Measurements from ENCODE around the gene USP6NL.

Gene USP6NL

GRCh38 chr10:11588873-11589574 is 22.4 kb downstream of the USP6NL start:
- no peak for DNase-seq

GRCh38 chr10:11587722-11588259 is 23.7 kb downstream of the USP6NL start:
- DNase-seq = peak; percentile 50

GRCh38 chr10:11586170-11586569 is 25.3 kb downstream of the USP6NL start:
- peak; percentile 46 for DNase-seq

GRCh38 chr10:11581213-11581612 is 30.2 kb downstream of the USP6NL start:
- DNase-seq = no peak

GRCh38 chr10:11579885-11580284 is 31.6 kb downstream of the USP6NL start:
- no peak for DNase-seq

- peak; percentile 48 for DNase-seq
Observed at GRCh38 chr10:11578802-11579255, 32.6 kb downstream of the USP6NL start.

GRCh38 chr10:11576092-11576809 is 35.2 kb downstream of the USP6NL start:
- no peak for DNase-seq

GRCh38 chr10:11573497-11573896 is 38.0 kb downstream of the USP6NL start:
- DNase-seq = peak; percentile 87

- no peak for DNase-seq
Observed at GRCh38 chr10:11570751-11571150, 40.7 kb downstream of the USP6NL start.

GRCh38 chr10:11569471-11569870 is 42.0 kb downstream of the USP6NL start:
- DNase-seq = no peak

- DNase-seq = no peak
Observed at GRCh38 chr10:11568578-11568977, 42.9 kb downstream of the USP6NL start.

GRCh38 chr10:11564741-11565140 is 46.7 kb downstream of the USP6NL start:
- DNase-seq = no peak

GRCh38 chr10:11563936-11564335 is 47.5 kb downstream of the USP6NL start:
- DNase-seq = no peak

- no peak for DNase-seq
Observed at GRCh38 chr10:11562888-11563287, 48.6 kb downstream of the USP6NL start.

GRCh38 chr10:11560076-11560709 is 51.3 kb downstream of the USP6NL start:
- DNase-seq = peak; percentile 73

GRCh38 chr10:11557967-11558366 is 53.5 kb downstream of the USP6NL start:
- DNase-seq = no peak

GRCh38 chr10:11557513-11557912 is 53.9 kb downstream of the USP6NL start:
- DNase-seq = no peak

GRCh38 chr10:11555556-11555955 is 55.9 kb downstream of the USP6NL start:
- DNase-seq = no peak

- DNase-seq = peak; percentile 65
Observed at GRCh38 chr10:11553773-11554381, 57.6 kb downstream of the USP6NL start.

GRCh38 chr10:11551916-11552602 is 59.4 kb downstream of the USP6NL start:
- DNase-seq = peak; percentile 86

GRCh38 chr10:11551104-11551503 is 60.3 kb downstream of the USP6NL start:
- DNase-seq = no peak

- DNase-seq = peak; percentile 29
Observed at GRCh38 chr10:11548768-11549099, 62.7 kb downstream of the USP6NL start.
